Loucy (cell line): ENCODE results near the gene FIBCD1.

ENCODE experiments used
- CTCF ChIP-seq: fragments of 200-600 bp; sonication (generic); conservative IDR thresholded peaks from 2 replicates; pipeline ENCODE4 v1.5.1; 2014; ENCODE audit warnings: mild to moderate bottlenecking, antibody characterized with exemption, low read length
- EZH2phosphoT487 ChIP-seq: fragments of 200-600 bp; IDR thresholded peaks from 2 replicates; pipeline ENCODE4 v1.6.1; 2018; ENCODE audit warnings: antibody characterized with exemption, mild to moderate bottlenecking, moderate library complexity, borderline replicate concordance

- TF ChIP-seq CTCF (no peak), EZH2phosphoT487 (no peak)
Measured at GRCh38 chr9:130856474-130856873, 82.6 kb downstream of the FIBCD1 start.
